Neural cell (in vitro differentiated cells): ENCODE data around the gene AKR1B15. TPM values are rescaled to one million over a fixed set of nuclear protein-coding genes. Genes with fewer than 3 reads are reported as not detected.

Experiments
- H2AFZ ChIP-seq: fragments of 200-600, 300-800 bp; sonication (generic), shearing (Covaris generic); 2 replicates; pipeline ENCODE4 v1.6.0; 2014; ENCODE audit warnings: low read depth, mild to moderate bottlenecking, antibody characterized with exemption, low read length, moderate library complexity
- H3F3A ChIP-seq: fragments of 200-600 bp; shearing (Covaris generic); 2 replicates; pipeline ENCODE4 v1.6.1; 2016; ENCODE audit warnings: mild to moderate bottlenecking, moderate library complexity, mixed read lengths, antibody characterized with exemption, low read length; ENCODE audit not compliant: insufficient read depth, poor library complexity, severe bottlenecking
- H3K27ac ChIP-seq: fragments of 200-600, 300-800 bp; sonication (generic), shearing (Covaris generic); 2 replicates; pipeline ENCODE4 v1.5.1; 2014; ENCODE audit warnings: mild to moderate bottlenecking, low read length, moderate library complexity
- H3K27me3 ChIP-seq: fragments of 300-800, 200-600 bp; sonication (generic), shearing (Covaris generic); 2 replicates; pipeline ENCODE4 v1.6.0; 2014; ENCODE audit warnings: mild to moderate bottlenecking, low read depth, low read length, moderate library complexity; ENCODE audit not compliant: insufficient read depth
- H3K36me3 ChIP-seq: fragments of 300-800, 200-600 bp; sonication (generic), shearing (Covaris generic); 2 replicates; pipeline ENCODE4 v1.5.1; 2014; ENCODE audit warnings: mild to moderate bottlenecking, antibody characterized with exemption, low read length, moderate library complexity; ENCODE audit not compliant: insufficient read depth
- H3K4me2 ChIP-seq: fragments of 300-800, 200-600 bp; sonication (generic), shearing (Covaris generic); 2 replicates; pipeline ENCODE4 v1.6.0; 2014; ENCODE audit warnings: mild to moderate bottlenecking, low read length
- H3K4me3 ChIP-seq: fragments of 300-800, 200-600 bp; sonication (generic), shearing (Covaris generic); 2 replicates; pipeline ENCODE4 v1.5.1; 2014; ENCODE audit warnings: mild to moderate bottlenecking, low read length, moderate library complexity
- H3K79me2 ChIP-seq: fragments of 200-600 bp; shearing (Covaris generic); replicated peaks from 2 replicates; pipeline ENCODE4 v1.6.0; 2014; ENCODE audit warnings: mild to moderate bottlenecking, low read length, moderate library complexity; ENCODE audit not compliant: insufficient read depth
- H3K9ac ChIP-seq: fragments of 300-800, 200-600 bp; sonication (generic), shearing (Covaris generic); 2 replicates; pipeline ENCODE4 v1.6.1; 2016; ENCODE audit warnings: mild to moderate bottlenecking, low read length, mixed read lengths
- H3K9me2 ChIP-seq: fragments of 200-600 bp; shearing (Covaris generic); 2 replicates; pipeline ENCODE4 v1.6.1; 2016; ENCODE audit warnings: mild to moderate bottlenecking, low read length, mixed read lengths; ENCODE audit not compliant: insufficient read depth
- H3K9me3 ChIP-seq: fragments of 200-600, 300-800 bp; sonication (generic), shearing (Covaris generic); 2 replicates; pipeline ENCODE4 v1.6.1; 2016; ENCODE audit warnings: mild to moderate bottlenecking, mixed run types, low read length, moderate library complexity, mixed read lengths
- H4K20me1 ChIP-seq: fragments of 200-600 bp; shearing (Covaris generic); 2 replicates; pipeline ENCODE4 v1.6.1; 2016; ENCODE audit warnings: mild to moderate bottlenecking, mixed run types; ENCODE audit not compliant: insufficient read depth
- CTCF ChIP-seq: fragments of 450-650 bp; IDR thresholded peaks from 2 replicates; pipeline ENCODE4 v1.5.1; 2014; ENCODE audit warnings: antibody characterized with exemption, mild to moderate bottlenecking, moderate library complexity; ENCODE audit not compliant: poor library complexity, severe bottlenecking
- EP300 ChIP-seq: fragments of 450-650 bp; conservative IDR thresholded peaks from 2 replicates; pipeline ENCODE4 v1.6.1; 2014; ENCODE audit warnings: antibody characterized with exemption, mild to moderate bottlenecking, moderate library complexity; ENCODE audit not compliant: poor library complexity, severe bottlenecking
- EZH2 ChIP-seq: fragments of 200-600, 300-800 bp; shearing (Covaris generic), sonication (generic); IDR thresholded peaks from 2 replicates; pipeline ENCODE4 v1.6.1; 2014; ENCODE audit warnings: antibody characterized with exemption, low read length, borderline replicate concordance, mild to moderate bottlenecking; ENCODE audit not compliant: insufficient read depth, poor library complexity, severe bottlenecking
- MXI1 ChIP-seq: fragments of 450-650 bp; conservative IDR thresholded peaks from 2 replicates; pipeline ENCODE4 v1.6.1; 2014; ENCODE audit warnings: antibody characterized with exemption, mild to moderate bottlenecking; ENCODE audit not compliant: poor library complexity, severe bottlenecking
- POLR2AphosphoS5 ChIP-seq: IDR thresholded peaks from 2 replicates; pipeline ENCODE4 v1.6.1; 2012
- RAD21 ChIP-seq: fragments of 450-650 bp; conservative IDR thresholded peaks from 2 replicates; pipeline ENCODE4 v1.6.1; 2014; ENCODE audit warnings: antibody characterized with exemption, mild to moderate bottlenecking, moderate library complexity
- REST ChIP-seq: IDR thresholded peaks from 2 replicates; pipeline ENCODE4 v1.6.1; 2012; ENCODE audit warnings: borderline replicate concordance
- SMC3 ChIP-seq: fragments of 450-650 bp; conservative IDR thresholded peaks from 2 replicates; pipeline ENCODE4 v1.6.1; 2014; ENCODE audit warnings: antibody characterized with exemption, mild to moderate bottlenecking, moderate library complexity; ENCODE audit not compliant: poor library complexity
- TAF1 ChIP-seq: IDR thresholded peaks from 2 replicates; pipeline ENCODE4 v1.6.1; 2012; ENCODE audit warnings: low read depth
- polyA plus RNA-seq: library from polyadenylated mRNA; depleted of rRNA; stranded (reverse); fragments of >200 nt; gene quantifications from 2 replicates; pipeline ENCODE4 v1.2.3, GENCODE V29; 2014

AKR1B15 gene
- polyA plus RNA-seq, 1 donor from 2014 or later = not detected

- Histone ChIP-seq H3K9ac (no peak overlapping the region), H3K36me3 (no peaks in the 10 kb centered on the region), H4K20me1 (no peaks in the 10 kb centered on the region), H3K4me3 (no peak overlapping the region), H3K27ac (no peak overlapping the region), H3F3A (no peaks in the 10 kb centered on the region), H3K79me2 (no peaks in the 10 kb centered on the region), H3K9me2 (no peaks in the 10 kb centered on the region), H3K9me3 (no peaks in the 10 kb centered on the region), H3K4me2 (no peak overlapping the region), H2AFZ (no peak overlapping the region), H3K27me3 (no peaks in the 10 kb centered on the region)
- TF ChIP-seq RAD21 (no peak), CTCF (no peak), POLR2AphosphoS5 (no peak), EP300 (no peak), TAF1 (no peak), SMC3 (no peak), MXI1 (no peak), EZH2 (no peak), REST (no peak)
Observed at GRCh38 chr7:134515569-134516468, 33.1 kb upstream of the AKR1B15 start.

- Histone ChIP-seq H3K36me3 (no peaks in the 10 kb centered on the region), H3K9me3 (no peaks in the 10 kb centered on the region), H3K4me2 (no peak overlapping the region), H3K9me2 (no peaks in the 10 kb centered on the region), H3K4me3 (no peak overlapping the region), H3K9ac (no peak overlapping the region), H3K27ac (no peak overlapping the region), H3F3A (no peaks in the 10 kb centered on the region), H4K20me1 (no peaks in the 10 kb centered on the region), H3K79me2 (no peaks in the 10 kb centered on the region), H3K27me3 (no peaks in the 10 kb centered on the region), H2AFZ (no peak overlapping the region)
- TF ChIP-seq EP300 = no peak
- no peak for TF ChIP-seq REST
- TF ChIP-seq CTCF = no peak
- no peak for TF ChIP-seq MXI1
- TF ChIP-seq EZH2 = no peak
- no peak for TF ChIP-seq RAD21
- no peak for TF ChIP-seq SMC3
- no peak for TF ChIP-seq TAF1
- no peak for TF ChIP-seq POLR2AphosphoS5
Observed at GRCh38 chr7:134520130-134520529, 28.8 kb upstream of the AKR1B15 start.
